ENCODE measurements around the gene CASP12. TPM values are rescaled to one million over a fixed set of nuclear protein-coding genes. Genes with fewer than 3 reads are reported as not detected.

The CASP12 gene
- total RNA-seq, 1 experiment from 2014 or later, result not detected

- no peak for DNase-seq (ENCODE audit: unreplicated experiment)
- POLR2A ChIA-PET, result interaction anchor here (0.6 kb wide), 1 partner anchor 46 kb away, joined by 3 read pairs; no protein-coding TSS in a partner anchor
- no TSS peak for BruUV-seq (replicated peaks)
Measured at GRCh38 chr11:104892723-104893511, 5.3 kb downstream of the CASP12 start.

GRCh38 chr11:104891135-104891534 is 7.1 kb downstream of the CASP12 start:
- no peak overlapping the region for H3K27ac Mint-ChIP-seq (ENCODE audit: low read depth, unreplicated experiment)
- no peak for DNase-seq (ENCODE audit: unreplicated experiment)
- intact Hi-C loops (cut with micrococcal nuclease), result no loop called here
- no peaks in the 10 kb centered on the region for H3K9me3 Mint-ChIP-seq (ENCODE audit: unreplicated experiment)
- no TSS peak for BruUV-seq (replicated peaks)
- no peaks in the 10 kb centered on the region for H3K4me1 Mint-ChIP-seq (ENCODE audit: insufficient read depth, unreplicated experiment)
- POLR2A ChIA-PET, result no interaction called here
- H3K4me3 Mint-ChIP-seq (ENCODE audit: unreplicated experiment), result no peak overlapping the region
- H3K36me3 Mint-ChIP-seq (ENCODE audit: insufficient read depth, unreplicated experiment), result no peaks in the 10 kb centered on the region
- TF ChIP-seq CTCF (IDR thresholded peaks at IDR 0.05; ENCODE audit: unreplicated experiment), result no peak
- H3K27me3 Mint-ChIP-seq (ENCODE audit: insufficient read depth, unreplicated experiment), result no peaks in the 10 kb centered on the region
- CTCF ChIA-PET, result interaction anchor here (0.6 kb wide), 1 partner anchor 283 kb away, joined by 3 read pairs; no protein-coding TSS in a partner anchor

More at GRCh38 chr11:104892723-104893511, 5.3 kb downstream of the CASP12 start:
- H3K9me3 Mint-ChIP-seq (ENCODE audit: unreplicated experiment), result no peaks in the 10 kb centered on the region
- TF ChIP-seq CTCF (IDR thresholded peaks at IDR 0.05; ENCODE audit: unreplicated experiment), result no peak
- no peak overlapping the region for H3K4me3 Mint-ChIP-seq (ENCODE audit: unreplicated experiment)
- H3K27ac Mint-ChIP-seq (ENCODE audit: low read depth, unreplicated experiment), result no peak overlapping the region
- CTCF ChIA-PET, result no interaction called here
- no peaks in the 10 kb centered on the region for H3K4me1 Mint-ChIP-seq (ENCODE audit: insufficient read depth, unreplicated experiment)
- no peaks in the 10 kb centered on the region for H3K27me3 Mint-ChIP-seq (ENCODE audit: insufficient read depth, unreplicated experiment)
- intact Hi-C loops (cut with micrococcal nuclease), result no loop called here
- no peaks in the 10 kb centered on the region for H3K36me3 Mint-ChIP-seq (ENCODE audit: insufficient read depth, unreplicated experiment)

GRCh38 chr11:104883342-104883741 is 14.9 kb downstream of the CASP12 start:
- intact Hi-C loops (cut with micrococcal nuclease), result no loop called here
- Mint-ChIP-seq H3K27ac (ENCODE audit: low read depth, unreplicated experiment) (no peak overlapping the region), H3K9me3 (ENCODE audit: unreplicated experiment) (no peaks in the 10 kb centered on the region), H3K27me3 (ENCODE audit: insufficient read depth, unreplicated experiment) (no peaks in the 10 kb centered on the region), H3K36me3 (ENCODE audit: insufficient read depth, unreplicated experiment) (no peaks in the 10 kb centered on the region), H3K4me3 (ENCODE audit: unreplicated experiment) (no peak overlapping the region), H3K4me1 (ENCODE audit: insufficient read depth, unreplicated experiment) (no peaks in the 10 kb centered on the region)
- DNase-seq (ENCODE audit: unreplicated experiment), result no peak
- CTCF ChIA-PET, result no interaction called here
- BruUV-seq (replicated peaks), result no TSS peak
- no peak for TF ChIP-seq CTCF (IDR thresholded peaks at IDR 0.05; ENCODE audit: unreplicated experiment)
- POLR2A ChIA-PET, result interaction anchor here (0.6 kb wide), 1 partner anchor 935 kb away, joined by 3 read pairs; no protein-coding TSS in a partner anchor

GRCh38 chr11:104881117-104881794 is 17.0 kb downstream of the CASP12 start:
- no peak for DNase-seq (ENCODE audit: unreplicated experiment)
- Mint-ChIP-seq H3K27ac (ENCODE audit: low read depth, unreplicated experiment) (no peak overlapping the region), H3K27me3 (ENCODE audit: insufficient read depth, unreplicated experiment) (no peaks in the 10 kb centered on the region), H3K9me3 (ENCODE audit: unreplicated experiment) (no peaks in the 10 kb centered on the region), H3K4me3 (ENCODE audit: unreplicated experiment) (no peak overlapping the region), H3K4me1 (ENCODE audit: insufficient read depth, unreplicated experiment) (no peaks in the 10 kb centered on the region), H3K36me3 (ENCODE audit: insufficient read depth, unreplicated experiment) (no peaks in the 10 kb centered on the region)
- ChIA-PET CTCF (no interaction called here), POLR2A (interaction anchor here (0.6 to 0.7 kb wide), 2 partner anchors 15 to 17 kb away, joined by 3 read pairs; partner anchors contain the start of gene CASP12)
- BruUV-seq (replicated peaks), result no TSS peak
- intact Hi-C loops (cut with micrococcal nuclease), result no loop called here
- no peak for TF ChIP-seq CTCF (IDR thresholded peaks at IDR 0.05; ENCODE audit: unreplicated experiment)
